Stimulated activated CD4-positive, alpha-beta T cell treated with anti-CD3 and anti-CD28 coated beads, Interleukin-1b, Interleukin-23, amount 100 ng/mL, for 1 hour (primary cell): Measurements from ENCODE around the gene SPACDR.

ENCODE experiments used
- DNase-seq, 2 donors: peaks; one replicate each; pipeline ENCODE4 v3.0.0-alpha.2; 2020; ENCODE audit warnings: low read depth in 2 of 2

SPACDR gene

DNA sequence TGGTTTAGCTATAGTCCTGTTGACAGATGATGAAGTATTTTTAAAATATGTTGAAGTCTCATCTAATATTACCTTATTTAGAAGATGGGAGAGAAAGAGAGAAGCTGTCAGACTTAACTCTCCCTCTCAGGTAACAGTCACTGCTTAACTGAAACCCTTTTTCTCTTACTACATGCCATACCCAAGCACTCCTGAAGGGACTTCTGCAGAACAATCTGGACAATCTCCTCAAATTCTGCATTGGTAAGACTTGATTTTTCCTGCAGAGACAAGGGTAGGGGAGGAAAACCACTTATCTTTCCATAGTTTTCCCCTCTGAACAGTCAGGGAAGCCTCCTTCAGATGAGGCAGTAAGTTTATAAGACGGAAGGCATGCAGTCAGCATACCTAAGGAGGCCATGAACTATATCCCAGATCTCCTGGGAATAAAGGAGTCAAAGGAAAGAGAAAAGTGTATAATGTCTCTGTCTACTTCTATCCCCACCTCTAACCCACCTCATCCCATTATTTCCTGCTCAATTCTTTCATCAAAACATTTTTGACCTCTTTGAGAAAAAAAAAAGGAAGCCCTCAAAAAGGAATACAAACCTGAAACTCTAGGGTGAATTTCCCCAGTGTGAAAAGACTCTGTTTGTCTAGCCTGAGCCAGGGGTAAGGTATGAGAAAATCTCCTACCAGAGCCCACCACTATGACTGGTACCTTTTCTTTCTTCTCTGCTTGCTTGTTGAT is 45.0 kb downstream of the SPACDR start:
- DNase-seq = no peak

DNA sequence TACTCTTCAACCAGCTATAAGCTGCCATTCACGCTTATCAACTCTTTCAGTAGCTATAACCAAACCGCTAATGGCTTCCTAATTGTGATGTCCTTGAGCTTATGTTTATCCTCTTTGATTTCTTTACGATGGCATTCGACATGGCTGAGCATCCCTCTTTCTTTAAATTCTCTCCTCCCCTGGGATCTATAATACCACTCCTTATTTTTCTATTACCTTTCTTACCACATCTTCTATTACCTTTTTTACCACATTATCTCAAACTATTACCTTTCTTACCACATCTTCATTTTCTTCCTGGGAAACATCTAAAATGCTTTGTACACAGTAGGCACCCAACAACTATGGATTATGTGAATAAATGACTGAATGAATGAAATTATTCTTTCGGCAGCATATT is 48.6 kb downstream of the SPACDR start:
- no peak for DNase-seq

DNA sequence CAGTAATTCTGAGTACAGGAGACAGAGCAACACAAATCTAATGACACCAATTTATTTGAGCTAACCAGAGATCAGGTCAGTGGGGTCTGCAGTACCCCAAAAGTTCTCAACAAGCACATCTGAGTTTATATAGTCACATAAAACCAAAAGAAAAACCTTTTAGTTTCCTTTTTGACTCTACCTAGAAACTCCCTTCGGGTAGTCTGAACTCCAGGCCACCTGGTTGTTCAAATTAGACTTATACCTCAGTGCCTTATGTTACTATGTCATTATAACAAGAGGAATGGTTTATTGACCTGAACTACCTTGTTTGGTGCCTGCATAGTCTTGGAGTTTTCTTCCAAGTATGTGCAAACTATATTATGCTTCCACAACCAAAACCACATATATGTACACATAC is 50.2 kb downstream of the SPACDR start:
- DNase-seq = no peak

DNA sequence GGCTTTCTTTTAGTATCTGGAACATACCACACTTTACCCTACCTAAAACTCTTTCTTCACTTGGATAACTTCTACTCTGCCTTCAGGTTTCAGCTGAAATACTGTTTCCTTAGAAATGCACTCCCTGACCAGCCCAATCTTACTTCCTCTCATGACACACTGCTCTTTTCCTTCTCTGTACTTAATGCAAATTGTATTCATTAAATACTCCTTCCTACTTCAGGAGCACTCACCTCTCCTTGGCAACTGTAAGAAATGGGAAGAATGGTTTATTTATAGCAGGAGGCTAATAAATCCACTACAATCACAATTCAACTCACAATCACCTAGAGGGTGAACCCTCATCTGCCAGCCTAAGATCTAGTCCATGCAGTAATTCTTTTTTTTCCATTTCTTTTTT is 50.7 kb downstream of the SPACDR start:
- no peak for DNase-seq

DNA sequence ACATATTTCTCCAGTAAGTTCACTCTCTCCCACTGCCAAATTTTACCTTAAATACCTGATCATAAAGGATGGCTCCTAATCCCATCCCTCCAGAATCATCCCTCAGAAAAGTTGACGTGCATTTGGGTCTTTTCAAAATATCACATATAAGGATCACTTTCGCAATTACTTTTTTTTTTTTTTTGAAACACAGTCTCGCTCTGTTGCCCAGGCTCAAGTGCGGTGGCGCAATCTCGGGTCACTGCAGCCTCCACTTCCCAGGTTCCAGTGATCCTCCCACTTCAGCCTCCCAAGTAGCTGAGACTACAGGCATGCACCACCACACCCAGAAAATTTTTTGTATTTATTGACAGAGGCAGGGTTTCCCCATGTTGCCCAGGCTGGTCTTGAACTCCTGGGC is 53.0 kb downstream of the SPACDR start:
- DNase-seq = no peak

DNA sequence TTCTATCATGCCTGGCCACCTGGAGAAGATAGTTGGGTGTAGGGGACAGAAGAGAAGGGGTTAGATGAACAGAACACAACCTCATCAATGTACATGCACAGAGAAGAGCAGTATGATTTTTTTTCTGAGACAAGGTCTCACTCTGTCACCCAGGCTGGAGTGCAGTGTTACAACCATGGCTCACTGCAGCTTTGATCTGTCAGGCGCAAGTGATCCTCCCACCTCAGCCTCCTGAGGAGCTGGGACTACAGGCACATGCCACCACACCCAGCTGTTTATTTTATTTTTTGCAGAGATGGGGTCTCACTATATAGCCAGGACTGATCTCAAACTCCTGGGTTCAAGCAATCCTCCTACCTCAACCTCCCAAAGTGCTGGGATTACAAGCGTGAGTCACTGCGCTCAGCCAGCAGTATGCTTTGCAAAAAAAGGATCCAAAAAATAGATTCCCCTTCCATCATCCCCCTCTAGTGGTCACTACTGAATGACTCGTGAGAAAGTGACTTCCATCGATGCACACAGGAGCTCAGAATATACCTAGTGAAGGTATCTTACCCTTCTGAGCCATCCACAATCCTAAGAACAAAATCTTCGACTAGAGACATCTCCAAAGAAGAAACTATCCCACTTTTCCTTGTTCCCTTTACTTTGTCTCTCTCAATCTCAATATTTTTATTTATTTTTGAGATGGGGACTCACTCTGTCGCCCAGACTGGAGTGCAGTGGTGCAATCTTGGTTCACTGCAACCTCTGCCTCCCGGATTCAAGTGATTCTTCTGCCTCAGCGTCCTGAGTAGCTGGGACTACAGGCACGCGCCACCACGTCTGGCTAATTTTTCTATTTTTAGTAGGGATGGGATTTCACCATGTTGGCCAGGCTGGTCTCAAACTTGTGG is 56.5 kb downstream of the SPACDR start:
- no peak for DNase-seq

DNA sequence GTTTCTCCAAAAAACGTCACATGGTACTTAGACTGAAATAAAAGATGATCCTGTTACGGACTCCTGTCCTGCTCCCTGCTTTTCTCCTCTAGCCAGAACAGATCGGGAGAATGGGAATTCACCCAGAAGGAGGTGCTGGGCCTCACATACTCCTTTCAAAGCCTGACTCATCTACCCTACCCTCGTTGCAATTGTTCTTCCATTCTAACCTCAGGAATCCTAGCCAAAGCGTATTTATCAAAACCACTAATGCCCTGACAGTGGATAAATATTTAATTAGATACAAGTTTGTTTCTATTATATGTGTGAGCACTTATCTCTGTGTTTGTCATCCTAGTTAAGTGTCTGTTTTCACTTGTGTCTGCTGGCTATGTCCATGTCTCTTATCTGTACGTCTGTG is 57.3 kb downstream of the SPACDR start:
- no peak for DNase-seq
